ENCODE data around the gene CHMP4A. TPM values are rescaled to one million over a fixed set of nuclear protein-coding genes. Genes with fewer than 3 reads are reported as not detected.

The CHMP4A gene
- total RNA-seq, 2 donors from 2014 or later, result 62.8 to 69.8 TPM

DNA sequence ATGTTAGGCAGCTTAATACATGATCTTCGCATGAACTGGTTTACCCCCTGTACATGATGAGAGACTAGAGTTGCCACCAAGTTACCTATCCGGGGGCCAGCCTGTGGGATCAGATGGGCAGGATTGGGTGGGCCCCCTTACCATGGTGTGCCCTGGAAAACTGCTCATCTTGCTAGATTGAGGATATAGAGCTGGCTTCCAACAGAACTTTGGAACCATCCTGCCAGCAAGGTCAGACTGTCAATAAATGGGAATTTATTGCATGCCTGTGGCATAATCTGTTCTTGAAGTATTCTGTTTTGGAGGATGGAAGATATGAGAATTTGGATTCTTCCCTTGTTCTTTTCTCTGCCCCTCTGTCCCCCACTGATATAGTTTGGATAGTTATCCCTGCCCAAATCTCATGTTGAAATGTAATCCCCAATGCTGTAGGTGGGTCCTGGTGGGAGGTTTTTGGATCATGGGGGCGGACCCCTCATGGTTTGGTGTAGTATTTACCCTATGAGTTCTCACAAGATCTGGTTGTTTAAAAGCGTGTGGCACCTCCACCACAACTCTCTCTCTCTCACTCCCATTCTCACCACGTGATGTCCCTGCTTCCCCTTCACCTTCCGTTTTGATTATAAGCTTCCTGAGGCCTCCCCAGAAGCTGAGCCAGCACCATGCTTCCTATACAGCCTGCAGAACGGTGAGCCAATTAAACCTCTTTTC is 14.3 kb downstream of the CHMP4A start:
- H3K4me1 Mint-ChIP-seq, result peaks cover 37% of the 10 kb centered on the region
- H3K4me3 Mint-ChIP-seq, result peak overlapping the region; percentile 56
- no peaks in the 10 kb centered on the region for H3K27me3 Mint-ChIP-seq
- peaks cover 5% of the 10 kb centered on the region for H3K9me3 Mint-ChIP-seq
- ATAC-seq (replicated peaks), result no peak
- peak overlapping the region; percentile 72 for H3K27ac Mint-ChIP-seq
- H3K36me3 Mint-ChIP-seq (ENCODE audit: low read depth), result peaks cover 67% of the 10 kb centered on the region

DNA sequence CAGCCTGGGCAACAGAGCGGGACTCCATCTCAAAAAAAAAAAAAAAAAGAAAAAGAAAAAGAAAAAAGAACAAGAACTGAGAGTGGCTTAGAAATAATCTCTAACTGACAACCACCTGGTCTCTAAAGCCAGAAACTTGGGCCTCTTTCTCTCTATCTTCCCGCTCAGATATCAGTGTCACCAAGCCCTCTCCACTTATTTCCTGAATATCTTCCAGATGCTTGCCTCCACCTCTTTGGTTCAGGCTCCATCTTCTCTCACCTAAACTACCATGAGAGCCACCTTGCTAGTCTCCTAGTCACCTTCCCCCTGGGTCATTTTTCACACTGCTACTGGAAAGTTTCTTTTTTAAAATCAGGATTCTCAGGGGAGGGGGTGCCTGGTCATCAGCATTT is 16.2 kb downstream of the CHMP4A start:
- Mint-ChIP-seq H3K27ac (peak overlapping the region; percentile 99), H3K4me1 (peaks cover 49% of the 10 kb centered on the region), H3K27me3 (no peaks in the 10 kb centered on the region), H3K4me3 (peak overlapping the region; percentile 98), H3K36me3 (ENCODE audit: low read depth) (peaks cover 65% of the 10 kb centered on the region), H3K9me3 (no peaks in the 10 kb centered on the region)
- no peak for ATAC-seq (replicated peaks)

DNA sequence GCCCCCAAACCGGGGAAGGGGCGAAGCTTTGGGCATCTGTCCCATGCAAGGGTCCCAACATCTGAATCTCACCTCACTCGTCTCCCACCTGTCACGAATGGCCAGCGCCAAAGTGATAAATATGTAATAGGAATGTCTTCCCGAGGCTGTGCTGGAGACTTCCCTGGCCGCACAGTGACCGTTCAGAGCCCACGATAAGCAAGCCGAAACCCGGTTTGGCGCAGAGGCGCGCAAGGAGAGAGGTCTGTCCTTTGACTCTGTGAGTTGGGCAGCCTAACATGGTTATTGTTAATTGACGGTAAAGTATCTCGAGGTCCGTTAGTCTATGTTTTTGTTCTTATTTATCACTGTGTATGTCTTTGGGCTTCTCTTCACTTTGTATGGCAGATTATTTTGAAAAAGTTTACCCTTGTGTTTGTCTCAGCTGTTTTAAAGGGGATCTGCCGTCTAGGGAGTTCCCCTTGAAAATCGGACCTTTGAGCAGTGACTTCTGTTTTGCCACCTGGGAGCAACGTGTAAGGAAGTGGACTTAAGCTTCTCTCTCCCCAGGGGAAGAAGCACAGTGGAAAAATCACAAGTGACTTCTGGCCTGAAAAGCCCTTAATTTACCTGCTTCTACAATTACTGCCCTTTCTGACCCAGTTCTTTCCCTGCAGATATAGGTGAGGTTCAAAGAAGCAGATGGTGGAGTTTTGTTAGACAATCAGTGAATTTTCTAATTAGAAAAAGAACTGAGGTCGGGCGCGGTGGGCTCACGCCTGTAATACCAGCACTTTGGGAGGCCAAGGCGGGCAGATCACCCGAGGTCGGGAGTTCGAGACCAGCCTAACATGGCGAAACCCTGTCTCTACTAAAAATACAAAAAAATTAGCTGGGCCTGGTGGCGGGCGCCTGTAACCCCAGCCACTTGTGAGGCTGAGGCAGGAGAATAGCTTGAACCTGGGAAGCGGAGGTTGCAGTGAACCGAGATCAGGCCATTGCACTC is 16.9 kb downstream of the CHMP4A start:
- H3K27ac Mint-ChIP-seq, result peak overlapping the region; percentile 99
- no peak for ATAC-seq (replicated peaks)
- no peaks in the 10 kb centered on the region for H3K9me3 Mint-ChIP-seq
- peaks cover 47% of the 10 kb centered on the region for H3K4me1 Mint-ChIP-seq
- H3K4me3 Mint-ChIP-seq, result peak overlapping the region; percentile 98
- peaks cover 65% of the 10 kb centered on the region for H3K36me3 Mint-ChIP-seq (ENCODE audit: low read depth)
- no peaks in the 10 kb centered on the region for H3K27me3 Mint-ChIP-seq

DNA sequence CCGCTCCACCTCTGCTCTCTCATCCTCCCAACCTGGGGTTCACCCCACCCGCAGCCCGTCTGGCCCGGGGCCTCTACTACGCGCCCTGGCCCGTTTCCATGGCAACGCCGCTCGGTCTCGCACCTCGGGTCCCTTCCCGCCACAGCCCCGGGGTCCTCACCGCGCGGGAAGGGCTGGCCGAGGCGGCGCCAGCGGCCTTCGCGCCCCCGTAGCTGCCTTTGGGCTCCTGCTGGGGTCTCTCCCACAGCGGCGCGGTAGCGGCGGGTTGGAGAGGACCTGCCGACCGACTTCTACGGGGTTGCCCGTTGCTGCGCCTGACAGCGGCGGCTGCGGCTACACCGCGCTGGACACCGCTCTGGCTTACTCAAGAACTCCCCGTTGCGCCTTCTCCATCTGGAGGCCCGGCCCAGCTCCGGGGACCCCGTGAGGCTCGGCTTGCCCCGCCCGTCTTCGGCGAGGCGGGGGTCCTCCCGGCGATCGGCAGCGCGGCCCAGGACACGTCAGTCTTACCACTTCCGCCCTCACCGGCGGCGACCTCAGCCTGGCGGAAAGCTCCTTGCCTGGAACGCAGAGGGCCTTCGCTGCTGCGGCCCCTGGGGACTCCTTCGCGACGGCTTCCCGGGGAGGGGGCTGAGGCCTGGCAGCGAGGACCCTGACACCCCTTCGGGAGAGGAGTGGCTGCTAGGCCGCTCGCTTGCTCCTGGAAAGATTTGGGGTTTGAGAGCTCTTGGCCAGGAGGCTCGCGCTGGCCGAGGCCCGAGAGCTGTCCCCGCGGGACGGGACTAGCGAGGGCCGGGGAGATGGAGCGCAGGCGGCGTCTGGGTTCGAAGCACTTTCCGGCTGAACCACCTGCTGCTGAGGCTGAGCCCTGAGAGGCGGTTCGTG is 17.9 kb downstream of the CHMP4A start, which contains the start of gene TM9SF1:
Gene TM9SF1 (minus strand): TSS at position 256 of the 885 bp plus-strand sequence. CDS start 422 bp downstream, outside the sequence.
- Mint-ChIP-seq H3K27ac (peak within 1 kb of the TSS; percentile 99), H3K27me3 (no peaks in the 10 kb centered on the region), H3K36me3 (ENCODE audit: low read depth) (peaks cover 61% of the 10 kb centered on the region), H3K4me1 (peaks cover 44% of the 10 kb centered on the region), H3K9me3 (no peaks in the 10 kb centered on the region), H3K4me3 (peak within 1 kb of the TSS; percentile 98)
- ATAC-seq (replicated peaks), result peak; percentile 96

GRCh38 chr14:24194873-24195185 is 18.5 kb downstream of the CHMP4A start:
- no peaks in the 10 kb centered on the region for H3K27me3 Mint-ChIP-seq
- peak overlapping the region; percentile 98 for H3K4me3 Mint-ChIP-seq
- H3K9me3 Mint-ChIP-seq, result no peaks in the 10 kb centered on the region
- peaks cover 61% of the 10 kb centered on the region for H3K36me3 Mint-ChIP-seq (ENCODE audit: low read depth)
- peak overlapping the region; percentile 99 for H3K27ac Mint-ChIP-seq
- H3K4me1 Mint-ChIP-seq, result peaks cover 49% of the 10 kb centered on the region
- no peak for ATAC-seq (replicated peaks)

DNA sequence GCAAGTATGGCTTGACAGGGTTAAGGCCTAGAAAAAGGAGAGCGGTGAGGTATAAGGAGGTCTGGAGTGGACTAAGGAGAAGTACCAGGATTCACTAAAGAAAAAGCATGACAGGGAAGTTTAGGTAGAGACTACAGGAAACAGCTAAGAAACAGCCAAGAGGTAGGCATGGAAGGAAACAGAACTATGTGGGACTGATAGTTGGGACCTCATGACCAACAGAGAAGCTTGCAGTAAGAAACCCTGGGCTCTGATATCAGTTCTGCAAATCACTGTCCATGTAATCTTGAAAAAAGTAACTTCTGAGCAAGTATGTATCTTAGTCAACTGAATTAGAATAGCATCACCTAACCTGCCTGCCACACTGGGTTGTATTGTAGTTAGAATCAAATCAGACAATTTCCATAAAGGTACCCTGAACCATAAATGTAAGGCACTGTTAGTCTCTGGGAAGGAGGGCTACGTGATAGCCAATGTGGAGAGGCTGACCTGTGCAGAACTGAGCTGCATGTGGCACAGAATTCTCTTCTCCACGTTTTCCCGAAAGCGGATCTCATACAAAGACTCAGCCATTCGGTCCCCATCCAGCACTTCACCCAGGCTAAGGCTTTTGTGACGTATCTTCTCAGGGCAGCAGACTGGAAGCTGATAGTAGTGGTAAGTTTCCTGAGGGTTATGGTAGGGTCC is 19.0 kb downstream of the CHMP4A start:
- peaks cover 58% of the 10 kb centered on the region for H3K36me3 Mint-ChIP-seq (ENCODE audit: low read depth)
- no peak for ATAC-seq (replicated peaks)
- H3K27ac Mint-ChIP-seq, result peak overlapping the region; percentile 99
- H3K27me3 Mint-ChIP-seq, result no peaks in the 10 kb centered on the region
- peaks cover 49% of the 10 kb centered on the region for H3K4me1 Mint-ChIP-seq
- peak overlapping the region; percentile 98 for H3K4me3 Mint-ChIP-seq
- no peaks in the 10 kb centered on the region for H3K9me3 Mint-ChIP-seq

- peaks cover 43% of the 10 kb centered on the region for H3K4me1 Mint-ChIP-seq
- H3K9me3 Mint-ChIP-seq, result no peaks in the 10 kb centered on the region
- no peaks in the 10 kb centered on the region for H3K27me3 Mint-ChIP-seq
- no peak overlapping the region for H3K4me3 Mint-ChIP-seq
- no peak for ATAC-seq (replicated peaks)
- H3K27ac Mint-ChIP-seq, result no peak overlapping the region
- H3K36me3 Mint-ChIP-seq (ENCODE audit: low read depth), result peaks cover 48% of the 10 kb centered on the region
Observed at GRCh38 chr14:24192933-24193332, 20.4 kb downstream of the CHMP4A start.

DNA sequence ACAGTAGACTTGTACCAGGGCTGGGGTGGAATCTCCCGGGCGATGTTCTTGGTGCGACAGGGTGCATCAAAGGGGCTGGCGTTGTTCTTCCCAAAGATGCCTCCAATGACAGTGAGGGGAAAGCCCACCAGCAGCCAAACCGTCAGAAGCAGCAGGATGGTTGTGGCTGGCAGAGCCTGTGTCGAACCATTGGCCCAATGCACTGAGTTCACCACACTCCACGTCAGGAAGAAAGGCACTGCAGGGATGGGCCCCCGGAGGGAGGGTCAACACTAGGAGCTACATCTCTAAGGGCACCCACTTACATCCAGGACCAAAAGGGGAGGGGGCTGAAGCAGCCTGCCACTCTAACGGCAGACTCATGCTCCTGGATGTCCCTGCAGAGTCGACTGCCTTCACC is 22.9 kb downstream of the CHMP4A start:
- no peak overlapping the region for H3K27ac Mint-ChIP-seq
- peaks cover 38% of the 10 kb centered on the region for H3K4me1 Mint-ChIP-seq
- H3K4me3 Mint-ChIP-seq, result no peak overlapping the region
- ATAC-seq (replicated peaks), result no peak
- H3K9me3 Mint-ChIP-seq, result no peaks in the 10 kb centered on the region
- H3K27me3 Mint-ChIP-seq, result no peaks in the 10 kb centered on the region
- peaks cover 55% of the 10 kb centered on the region for H3K36me3 Mint-ChIP-seq (ENCODE audit: low read depth)

DNA sequence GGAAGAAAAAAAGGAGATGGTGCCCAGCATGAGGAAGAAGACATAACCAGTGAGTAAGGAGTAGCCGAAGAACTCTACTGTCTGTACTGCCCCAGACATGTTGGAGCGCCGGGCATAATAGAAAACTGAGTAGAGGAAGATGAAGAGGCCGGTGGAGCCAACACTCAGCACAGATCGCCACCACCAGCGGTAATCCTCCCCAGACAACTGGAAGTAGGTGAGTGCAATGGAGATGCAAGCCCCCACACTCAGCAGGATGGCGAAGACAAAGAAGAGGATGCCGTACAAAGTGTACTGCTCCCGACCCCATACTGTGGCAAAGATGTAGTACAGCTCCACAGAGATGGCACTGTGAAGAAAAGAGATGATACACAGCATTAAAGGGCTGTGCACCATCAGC is 23.8 kb downstream of the CHMP4A start:
- peak overlapping the region; percentile 77 for H3K27ac Mint-ChIP-seq
- H3K4me1 Mint-ChIP-seq, result peaks cover 32% of the 10 kb centered on the region
- H3K36me3 Mint-ChIP-seq (ENCODE audit: low read depth), result peaks cover 65% of the 10 kb centered on the region
- H3K4me3 Mint-ChIP-seq, result peak overlapping the region; percentile 84
- no peaks in the 10 kb centered on the region for H3K27me3 Mint-ChIP-seq
- H3K9me3 Mint-ChIP-seq, result no peaks in the 10 kb centered on the region
- ATAC-seq (replicated peaks), result no peak

DNA sequence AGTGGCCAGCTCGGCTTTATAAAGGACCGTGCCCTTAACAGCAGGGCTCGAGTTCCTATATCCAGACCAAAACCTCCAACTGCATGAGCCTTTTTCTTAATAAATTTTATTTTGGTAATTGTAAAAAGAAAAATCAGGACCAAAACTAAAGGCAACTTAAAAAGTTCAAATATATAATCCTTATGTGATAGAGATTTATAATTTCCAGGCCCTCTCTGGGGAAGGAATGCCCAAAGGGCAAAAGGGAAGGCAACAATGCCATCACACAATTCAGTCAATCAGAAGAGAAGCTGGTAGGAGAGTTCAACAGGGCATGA is 24.3 kb downstream of the CHMP4A start:
- Mint-ChIP-seq H3K4me3 (peak overlapping the region; percentile 84), H3K36me3 (ENCODE audit: low read depth) (peaks cover 61% of the 10 kb centered on the region), H3K27ac (peak overlapping the region; percentile 77), H3K9me3 (no peaks in the 10 kb centered on the region), H3K27me3 (no peaks in the 10 kb centered on the region), H3K4me1 (peaks cover 28% of the 10 kb centered on the region)
- no peak for ATAC-seq (replicated peaks)

- ATAC-seq (replicated peaks), result peak; percentile 98
- no peaks in the 10 kb centered on the region for H3K9me3 Mint-ChIP-seq
- H3K27me3 Mint-ChIP-seq, result no peaks in the 10 kb centered on the region
- peak within 1 kb of the TSS; percentile 77 for H3K27ac Mint-ChIP-seq
- H3K4me3 Mint-ChIP-seq, result peak within 1 kb of the TSS; percentile 84
- H3K36me3 Mint-ChIP-seq (ENCODE audit: low read depth), result peaks cover 61% of the 10 kb centered on the region
- H3K4me1 Mint-ChIP-seq, result peaks cover 25% of the 10 kb centered on the region
Observed at GRCh38 chr14:24188251-24189058, 24.8 kb downstream of the CHMP4A start, which contains the start of gene IPO4. TSS of gene IPO4 (minus strand) at chr14:24188816. CDS start at chr14:24188787, 29 bp downstream.

GRCh38 chr14:24187539-24187915 is 25.8 kb downstream of the CHMP4A start:
- peaks cover 63% of the 10 kb centered on the region for H3K36me3 Mint-ChIP-seq (ENCODE audit: low read depth)
- peak overlapping the region; percentile 84 for H3K4me3 Mint-ChIP-seq
- H3K9me3 Mint-ChIP-seq, result no peaks in the 10 kb centered on the region
- peak overlapping the region; percentile 77 for H3K27ac Mint-ChIP-seq
- no peak for ATAC-seq (replicated peaks)
- no peaks in the 10 kb centered on the region for H3K27me3 Mint-ChIP-seq
- H3K4me1 Mint-ChIP-seq, result peaks cover 20% of the 10 kb centered on the region

Measured in activated T-helper 17 cell treated with anti-CD3 and anti-CD28 coated beads, Interleukin-2, amount 50 U/mL, for 72 hours (primary cell).